HepG2 (cell line): ENCODE data around the gene IPP. TPM values are rescaled to one million over a fixed set of nuclear protein-coding genes. Genes with fewer than 3 reads are reported as not detected.
"Not testable (repeated sequence)": the region's sequence is repeated elsewhere in the genome, so short reads cannot be mapped to it uniquely, and the experiment has no call there.

ENCODE experiments used
- ATAC-seq: fragments of 200-7000 bp; cut with Tn5 transposase; 3 replicates; pipeline ENCODE4 v1.9.1; 2020; ENCODE audit warnings: mild to moderate bottlenecking, moderate library complexity
- BruUV-seq: library from RNA; stranded (reverse); fragments of 400-500 nt; replicated peaks from 2 replicates; lab custom pipeline; 2021; lab: Mats Ljungman, UMichigan
- CTCF ChIA-PET: fragments of 300-600 bp; formaldehyde crosslinking; extraction: SDS; loops from one replicate; lab custom pipeline; 2021; ENCODE audit warnings: low total read pairs, inconsistent platforms, low intra/inter-chr PET ratio; lab: Yijun Ruan, JAX
- POLR2A ChIA-PET: fragments of 350-600 bp; sonication (Branson Sonifier 250); formaldehyde crosslinking; loops from one replicate; lab custom pipeline; 2020; ENCODE audit warnings: antibody characterized with exemption, inconsistent platforms; lab: Yijun Ruan, JAX
- DNase-seq: peaks from one replicate; pipeline ENCODE4 v3.0.0-alpha.2; 2015; ENCODE audit warnings: low spot score
- FAIRE-seq: peaks from 3 replicates; lab custom pipeline; 2011; peaks lifted over from hg19 to GRCh38; lab: Jason Lieb, UNC
- H2AFZ ChIP-seq: one replicate; pipeline ENCODE4 v1.6.1; 2011; ENCODE audit warnings: low read length, inconsistent platforms
- H3K27ac ChIP-seq: fragments of 300-600 bp; 3 replicates; pipeline ENCODE4 v1.8.0; 2011; ENCODE audit warnings: mixed run types, mild to moderate bottlenecking, mixed read lengths, low read length, inconsistent platforms; ENCODE audit not compliant: insufficient read depth; ENCODE audit errors: extremely low read length
- H3K27me3 ChIP-seq, 2 experiments: fragments of 200-600 bp in 1 of 2; 2 replicates in 1 of 2; 3 replicates in 1 of 2; pipeline versions ENCODE4 v1.6.0 to v1.8.0; 2011; ENCODE audit warnings: low read length in 2 of 2, mild to moderate bottlenecking in 2 of 2, moderate library complexity in 2 of 2, inconsistent platforms in 1 of 2; ENCODE audit not compliant: insufficient read depth in 2 of 2, control insufficient read depth in 1 of 2
- H3K36me3 ChIP-seq, 2 experiments: fragments of 200-600 bp in 1 of 2; replicated peaks in 1 of 2; 2 replicates in 1 of 2; 3 replicates in 1 of 2; pipeline versions ENCODE4 v1.5.1 to v1.8.0; 2011; ENCODE audit warnings: low read length in 2 of 2, inconsistent platforms in 1 of 2; ENCODE audit not compliant: insufficient read depth in 2 of 2, control insufficient read depth in 1 of 2
- H3K4me1 ChIP-seq: 2 replicates; pipeline ENCODE4 v1.5.1; 2012; ENCODE audit warnings: low read length, inconsistent platforms; ENCODE audit not compliant: insufficient read depth
- H3K4me2 ChIP-seq: 2 replicates; pipeline ENCODE4 v1.6.0; 2011; ENCODE audit warnings: low read depth, low read length, inconsistent platforms
- H3K4me3 ChIP-seq, 3 experiments: fragments of 200-600 bp in 1 of 3; sonication (generic), shearing (Covaris generic) in 1 of 3; replicated peaks in 1 of 3; 2 replicates each; pipeline ENCODE4 v1.5.1; 2011 to 2016; ENCODE audit warnings: low read length in 3 of 3, inconsistent platforms in 2 of 3, low read depth in 2 of 3, mild to moderate bottlenecking in 2 of 3, control low read depth in 1 of 3, mixed read lengths in 1 of 3; ENCODE audit not compliant: insufficient read depth in 1 of 3
- H3K79me2 ChIP-seq: one replicate; pipeline ENCODE4 v1.6.1; 2011; ENCODE audit warnings: low read length, inconsistent platforms; ENCODE audit not compliant: insufficient read depth
- H3K9ac ChIP-seq: 2 replicates; pipeline ENCODE4 v1.6.0; 2011; ENCODE audit warnings: mild to moderate bottlenecking, low read depth, low read length, inconsistent platforms; ENCODE audit not compliant: insufficient read depth
- H3K9me3 ChIP-seq: 2 replicates; pipeline ENCODE4 v1.5.1; 2012; ENCODE audit warnings: mild to moderate bottlenecking, low read length
- H4K20me1 ChIP-seq: 2 replicates; pipeline ENCODE4 v1.6.0; 2011; ENCODE audit warnings: inconsistent platforms, mild to moderate bottlenecking, low read length, moderate library complexity; ENCODE audit not compliant: insufficient read depth
- AGO2 ChIP-seq: fragments of 200-400 bp; formaldehyde crosslinking; optimal IDR thresholded peaks from 2 replicates; pipeline ENCODE3; 2017; ENCODE audit warnings: mild to moderate bottlenecking, low read depth, low read length, moderate library complexity
- ZNF790 ChIP-seq: sonication (generic); formaldehyde crosslinking; IDR thresholded peaks from 2 replicates; pipeline ENCODE4 v1.8.0; 2022; ENCODE audit warnings: missing genetic modification reagents, mild to moderate bottlenecking, borderline replicate concordance
- WGBS: methylation state at CpG from one replicate; pipeline ENCODE4 v1.1.6; 2017; ENCODE audit warnings: low lambda C conversion rate; 5-methylcytosine and 5-hydroxymethylcytosine counted together
- in situ Hi-C: cut with HindIII; loops from 2 replicates; pipeline ENCODE4 v1.10.0; 2017; ENCODE audit warnings: low pct_unique_long_range_greater_than_20kb; ENCODE audit not compliant: extremely low pct_ligation_motif_present
- intact Hi-C: fragments of 100-400 bp; cut with micrococcal nuclease; formaldehyde crosslinking; loops from one replicate; pipeline ENCODE4 v1.10.0; 2022; ENCODE audit not compliant: unreplicated experiment
- polyA plus RNA-seq, 8 experiments: library from polyadenylated mRNA; depleted of rRNA in 3 of 8; stranded (reverse) in 7 of 8; unstranded in 1 of 8; fragments of >200 nt; fragmentation: Illumina TruSeq in 4 of 8; extraction: Trizol in 4 of 8; gene quantifications; 2 replicates each; pipeline versions ENCODE4 v1.2.1 to v1.2.3, GENCODE V29; 2011 to 2016; ENCODE audit warnings: low read depth in 4 of 8, missing spikeins in 1 of 8, mixed read lengths in 1 of 8; ENCODE audit not compliant: insufficient read depth in 1 of 8
- total RNA-seq, 5 experiments: library from RNA; depleted of rRNA; stranded (reverse); fragments of >200 nt; fragmentation: Illumina TruSeq; extraction: Trizol; gene quantifications; 2 replicates each; pipeline ENCODE4 v1.2.3, GENCODE V29; 2016; ENCODE audit warnings: low read depth in 1 of 5

Gene IPP
- total and polyA plus RNA-seq, 2 of the 13 experiments (the other 11 are each of a cell fraction or from before 2014, with no cell fraction given) = 3.0 to 9.7 TPM

GRCh38 chr1:45746922-45747321 is 3.5 kb downstream of the IPP start:
- intact Hi-C loops (no loop called here), in situ Hi-C loops (no loop called here)
- Histone ChIP-seq H3K4me3 (no peak overlapping the region), H4K20me1 (no peaks in the 10 kb centered on the region), H3K4me2 (no peak overlapping the region), H3K9me3 (no peaks in the 10 kb centered on the region), H3K36me3 (no peaks in the 10 kb centered on the region; a peak in 1 of 5 replicates), H3K27me3 (no peaks in the 10 kb centered on the region), H3K79me2 (peaks cover 3% of the 10 kb centered on the region), H3K9ac (no peak overlapping the region), H2AFZ (no peak overlapping the region), H3K4me1 (peaks cover 25% of the 10 kb centered on the region), H3K27ac (no peak overlapping the region)
- CTCF ChIA-PET = no interaction called here
- ATAC-seq (no peak), DNase-seq (no peak), FAIRE-seq (no peak)
- TF ChIP-seq AGO2 (peak; percentile 34), ZNF790 (CRISPR knock-in tag) (no peak)
- POLR2A ChIA-PET = no interaction called here
- BruUV-seq = no TSS peak
- 98% methylated on average over 12 of the region's 12 CpGs for whole genome bisulfite sequencing

- FAIRE-seq, H4K20me1 ChIP-seq, H3K79me2 ChIP-seq, BruUV-seq, H3K9ac ChIP-seq, H3K4me1 ChIP-seq, H3K9me3 ChIP-seq, in situ Hi-C loops, H3K27ac ChIP-seq, ATAC-seq, H3K27me3 ChIP-seq, H3K4me3 ChIP-seq, POLR2A ChIA-PET, H2AFZ ChIP-seq, DNase-seq, H3K36me3 ChIP-seq, CTCF ChIA-PET, H3K4me2 ChIP-seq, intact Hi-C loops: not testable (repeated sequence)
- 79% methylated on average over 5 of the region's 5 CpGs for WGBS
These were observed 10.8 kb downstream of the IPP start for GRCh38 chr1:45739641-45740156.
